Measurements from ENCODE around the gene BIVM.

GRCh38 chr13:102798581-102799425, at the start of gene BIVM, which contains the start of gene POGLUT2:
- TF ChIP-seq CTCF (IDR thresholded peaks at IDR 0.05) = no peak
- peak in 1 of 2 donors; percentile 53 for TF ChIP-seq POLR2A (IDR thresholded peaks at IDR 0.05)
